Right ventricle myocardium inferior (tissue), 1 donor: Measurements from ENCODE around the gene METTL1. TPM values are rescaled to one million over a fixed set of nuclear protein-coding genes. Genes with fewer than 3 reads are reported as not detected.

Experiments used
- ATAC-seq: fragments of 200-7000 bp; cut with Tn5 transposase; one replicate; pipeline ENCODE4 v1.9.1; 2020; ENCODE audit warnings: mild to moderate bottlenecking, moderate library complexity
- DNase-seq: peaks from one replicate; pipeline ENCODE4 v3.0.0; 2021; ENCODE audit errors: missing footprints
- intact Hi-C: fragments of 100-400 bp; cut with DNase I; formaldehyde crosslinking; loops from one replicate; pipeline ENCODE4 v1.11.0; 2022
- total RNA-seq: library from RNA; stranded (reverse); fragmentation: NEBNext Ultra II Directional; extraction: Animal tissue kit (Norgen Biotek cat#: 25700); gene quantifications from one replicate; pipeline ENCODE4 v1.2.1, GENCODE V29; 2021
- donor health status: DM: no; HTN: yes; CAD: no; lungs with severe emphysema.

METTL1 gene
- total RNA-seq, 1 donor from 2014 or later = 7.0 TPM

- intact Hi-C loops = no loop called here
- no peak for DNase-seq
- ATAC-seq = no peak
Measured at GRCh38 chr12:57758552-57759359, 13.1 kb downstream of the METTL1 start.

GRCh38 chr12:57757771-57758170 is 14.1 kb downstream of the METTL1 start:
- DNase-seq = no peak
- no peak for ATAC-seq
- intact Hi-C loops = no loop called here

GRCh38 chr12:57756406-57757341 is 15.2 kb downstream of the METTL1 start:
- intact Hi-C loops = no loop called here
- peak; percentile 70 for DNase-seq
- ATAC-seq = no peak

- DNase-seq = no peak
- intact Hi-C loops = no loop called here
- ATAC-seq = no peak
Measured at GRCh38 chr12:57755454-57756372, 16.2 kb downstream of the METTL1 start.

- intact Hi-C loops = no loop called here
- ATAC-seq = no peak
- no peak for DNase-seq
Measured at GRCh38 chr12:57755194-57755453, 16.8 kb downstream of the METTL1 start.

GRCh38 chr12:57754411-57755193 is 17.3 kb downstream of the METTL1 start, which contains the start of gene MARCHF9:
Gene MARCHF9, plus strand, starts transcription at chr12:57755103. Its CDS starts 426 bp downstream, at chr12:57755529.
- intact Hi-C loops = no loop called here
- DNase-seq (no peak), ATAC-seq (no peak)

- intact Hi-C loops = no loop called here
- ATAC-seq = no peak
- DNase-seq = no peak
Measured at GRCh38 chr12:57753756-57754337, 18.1 kb downstream of the METTL1 start.

- ATAC-seq = no peak
- intact Hi-C loops = no loop called here
- no peak for DNase-seq
Measured at GRCh38 chr12:57752668-57753000, 19.3 kb downstream of the METTL1 start.

GRCh38 chr12:57751788-57752667 is 19.9 kb downstream of the METTL1 start, which contains the start of gene CDK4:
Gene CDK4, minus strand, starts transcription at chr12:57752310. Its CDS starts 593 bp downstream, at chr12:57751717.
- intact Hi-C loops = no loop called here
- peak; percentile 100 for DNase-seq

GRCh38 chr12:57751432-57751787 is 20.5 kb downstream of the METTL1 start:
- DNase-seq = no peak
- no peak for ATAC-seq
- intact Hi-C loops = no loop called here

More at GRCh38 chr12:57751788-57752667, 19.9 kb downstream of the METTL1 start, which contains the start of gene CDK4:
- peak; percentile 95 for ATAC-seq

GRCh38 chr12:57750561-57751431 is 21.1 kb downstream of the METTL1 start:
- intact Hi-C loops = no loop called here
- ATAC-seq (no peak), DNase-seq (no peak)

GRCh38 chr12:57749061-57749460 is 22.8 kb downstream of the METTL1 start:
- DNase-seq (no peak), ATAC-seq (no peak)
- intact Hi-C loops = no loop called here

GRCh38 chr12:57746025-57746424 is 25.9 kb downstream of the METTL1 start:
- intact Hi-C loops = no loop called here
- DNase-seq = no peak
- ATAC-seq = no peak

- ATAC-seq (no peak), DNase-seq (no peak)
- intact Hi-C loops = no loop called here
Measured at GRCh38 chr12:57745485-57745881, 26.4 kb downstream of the METTL1 start.

- ATAC-seq = peak; percentile 95
- DNase-seq = peak; percentile 98
- intact Hi-C loops = no loop called here
Measured at GRCh38 chr12:57744777-57745484, 27.0 kb downstream of the METTL1 start, which contains the start of gene TSPAN31. Gene TSPAN31, plus strand, starts transcription at chr12:57745039. Its CDS starts 116 bp downstream, at chr12:57745155.
